GM23248 (cell line): ENCODE results near the gene MAP3K5. TPM values are rescaled to one million over a fixed set of nuclear protein-coding genes. Genes with fewer than 3 reads are reported as not detected.

Experiments
- DNase-seq: peaks from one replicate; pipeline ENCODE4 v3.0.0-alpha.2; 2015
- H2AFZ ChIP-seq: fragments of 200-600 bp; sonication (generic); 2 replicates; pipeline ENCODE4 v1.6.1; 2016; ENCODE audit warnings: antibody characterized with exemption
- H3F3A ChIP-seq: fragments of 200-600 bp; sonication (generic); 2 replicates; pipeline ENCODE4 v1.6.1; 2016; ENCODE audit warnings: mild to moderate bottlenecking, antibody characterized with exemption, mixed run types; ENCODE audit not compliant: insufficient read depth
- H3K27ac ChIP-seq: fragments of 200-600 bp; sonication (generic); 2 replicates; pipeline ENCODE4 v1.5.1; 2016; ENCODE audit warnings: mild to moderate bottlenecking
- H3K27me3 ChIP-seq: fragments of 200-600 bp; sonication (generic); replicated peaks from 2 replicates; pipeline ENCODE4 v1.6.1; 2016; ENCODE audit warnings: mild to moderate bottlenecking; ENCODE audit not compliant: insufficient read depth
- H3K36me3 ChIP-seq: fragments of 200-600 bp; sonication (generic); 2 replicates; pipeline ENCODE4 v1.6.1; 2016; ENCODE audit warnings: low read depth, mild to moderate bottlenecking
- H3K4me1 ChIP-seq: fragments of 200-600 bp; sonication (generic); 2 replicates; pipeline ENCODE4 v1.6.1; 2016; ENCODE audit warnings: mild to moderate bottlenecking; ENCODE audit not compliant: insufficient read depth
- H3K4me2 ChIP-seq: fragments of 200-600 bp; sonication (generic); one replicate; pipeline ENCODE4 v1.6.1; 2016; ENCODE audit warnings: mild to moderate bottlenecking; ENCODE audit not compliant: unreplicated experiment
- H3K4me3 ChIP-seq: fragments of 200-600 bp; sonication (generic); 2 replicates; pipeline ENCODE4 v1.5.1; 2016; ENCODE audit warnings: mild to moderate bottlenecking
- H3K79me2 ChIP-seq: fragments of 200-600 bp; sonication (generic); 2 replicates; pipeline ENCODE4 v1.6.1; 2016; ENCODE audit warnings: mild to moderate bottlenecking; ENCODE audit not compliant: insufficient read depth
- H3K9ac ChIP-seq: fragments of 200-600 bp; sonication (generic); 2 replicates; pipeline ENCODE4 v1.6.1; 2016; ENCODE audit warnings: mild to moderate bottlenecking
- H3K9me2 ChIP-seq: fragments of 200-600 bp; sonication (generic); 2 replicates; pipeline ENCODE4 v1.6.1; 2016; ENCODE audit warnings: mixed run types, mild to moderate bottlenecking, moderate library complexity; ENCODE audit not compliant: insufficient read depth
- H3K9me3 ChIP-seq: fragments of 200-600 bp; sonication (generic); one replicate; pipeline ENCODE4 v1.6.1; 2017; ENCODE audit warnings: low read depth
- H4K20me1 ChIP-seq: fragments of 200-600 bp; sonication (generic); 2 replicates; pipeline ENCODE4 v1.6.0; 2016; ENCODE audit not compliant: insufficient read depth
- EZH2 ChIP-seq: fragments of 200-600 bp; sonication (generic); IDR thresholded peaks from 2 replicates; pipeline ENCODE4 v1.6.1; 2018; ENCODE audit warnings: antibody characterized with exemption, mild to moderate bottlenecking; ENCODE audit not compliant: insufficient read depth, poor library complexity, severe bottlenecking
- EZH2phosphoT487 ChIP-seq: fragments of 200-600 bp; sonication (generic); IDR thresholded peaks from 2 replicates; pipeline ENCODE4 v1.6.1; 2018; ENCODE audit warnings: antibody characterized with exemption, moderate library complexity, mild to moderate bottlenecking, low read depth; ENCODE audit not compliant: insufficient read depth
- WGBS, 2 experiments: methylation state at CpG; one replicate each; pipeline ENCODE4 v1.1.6; 2015 to 2017; ENCODE audit warnings: low lambda C conversion rate in 2 of 2, low coverage in 1 of 2; ENCODE audit errors: missing lambda C conversion rate in 2 of 2; 5-methylcytosine and 5-hydroxymethylcytosine counted together
- in situ Hi-C: fragments of 300-500 bp; cut with MboI; formaldehyde crosslinking; loops from 2 replicates; pipeline ENCODE4 v1.15.0; 2020
- polyA plus RNA-seq: library from polyadenylated mRNA; unstranded; fragments of >200 nt; fragmentation: Nextera tagmentation; extraction: Ambion mirVana; gene quantifications from 2 replicates; pipeline ENCODE4 v1.2.1, GENCODE V29; 2016
- total RNA-seq: library from RNA; depleted of rRNA; stranded (reverse); fragments of >200 nt; shearing (Covaris generic); gene quantifications from 2 replicates; pipeline ENCODE4 v1.2.3, GENCODE V29; 2014

Gene MAP3K5
- total and polyA plus RNA-seq, 2 experiments from 2014 or later: 1.4 to 4.1 TPM

GRCh38 chr6:136774228-136775041 is 17.8 kb downstream of the MAP3K5 start:
- Histone ChIP-seq H3K9me2 (no peaks in the 10 kb centered on the region), H2AFZ (no peak overlapping the region), H3K27me3 (no peaks in the 10 kb centered on the region), H3K4me2 (peak overlapping the region; percentile 43), H3F3A (peaks cover 9% of the 10 kb centered on the region), H3K9ac (no peak overlapping the region), H3K79me2 (0 out of 2 replicates have a peak, but pooled peaks cover 5% of the 10 kb centered on the region), H3K4me1 (peaks cover 10% of the 10 kb centered on the region), H3K4me3 (no peak overlapping the region), H3K36me3 (no peaks in the 10 kb centered on the region), H4K20me1 (no peaks in the 10 kb centered on the region), H3K9me3 (no peaks in the 10 kb centered on the region), H3K27ac (0 out of 2 replicates have a peak overlapping the region, but pooled peaks have one; percentile 13)
- no peak for TF ChIP-seq EZH2phosphoT487
- no peak for TF ChIP-seq EZH2
- in situ Hi-C loops: no loop called here
- DNase-seq: peak; percentile 79
- 74 to 78% methylated on average over 6 of the region's 6 CpGs for WGBS, 2 experiments

- in situ Hi-C loops: no loop called here
- Histone ChIP-seq H3K4me1 (peaks cover 10% of the 10 kb centered on the region), H3K36me3 (no peaks in the 10 kb centered on the region), H3K27me3 (no peaks in the 10 kb centered on the region), H3K9me2 (no peaks in the 10 kb centered on the region), H3K9me3 (no peaks in the 10 kb centered on the region), H3K9ac (no peak overlapping the region), H3K27ac (no peak overlapping the region), H4K20me1 (no peaks in the 10 kb centered on the region), H2AFZ (no peak overlapping the region), H3K79me2 (0 out of 2 replicates have a peak, but pooled peaks cover 5% of the 10 kb centered on the region), H3K4me2 (no peak overlapping the region), H3K4me3 (no peak overlapping the region), H3F3A (peaks cover 9% of the 10 kb centered on the region)
- no peak for TF ChIP-seq EZH2phosphoT487
- TF ChIP-seq EZH2: no peak
- 99% methylated on average over 4 of the region's 4 CpGs for WGBS, 2 experiments
- DNase-seq: no peak
Observed at GRCh38 chr6:136773473-136773796, 18.8 kb downstream of the MAP3K5 start.

DNA sequence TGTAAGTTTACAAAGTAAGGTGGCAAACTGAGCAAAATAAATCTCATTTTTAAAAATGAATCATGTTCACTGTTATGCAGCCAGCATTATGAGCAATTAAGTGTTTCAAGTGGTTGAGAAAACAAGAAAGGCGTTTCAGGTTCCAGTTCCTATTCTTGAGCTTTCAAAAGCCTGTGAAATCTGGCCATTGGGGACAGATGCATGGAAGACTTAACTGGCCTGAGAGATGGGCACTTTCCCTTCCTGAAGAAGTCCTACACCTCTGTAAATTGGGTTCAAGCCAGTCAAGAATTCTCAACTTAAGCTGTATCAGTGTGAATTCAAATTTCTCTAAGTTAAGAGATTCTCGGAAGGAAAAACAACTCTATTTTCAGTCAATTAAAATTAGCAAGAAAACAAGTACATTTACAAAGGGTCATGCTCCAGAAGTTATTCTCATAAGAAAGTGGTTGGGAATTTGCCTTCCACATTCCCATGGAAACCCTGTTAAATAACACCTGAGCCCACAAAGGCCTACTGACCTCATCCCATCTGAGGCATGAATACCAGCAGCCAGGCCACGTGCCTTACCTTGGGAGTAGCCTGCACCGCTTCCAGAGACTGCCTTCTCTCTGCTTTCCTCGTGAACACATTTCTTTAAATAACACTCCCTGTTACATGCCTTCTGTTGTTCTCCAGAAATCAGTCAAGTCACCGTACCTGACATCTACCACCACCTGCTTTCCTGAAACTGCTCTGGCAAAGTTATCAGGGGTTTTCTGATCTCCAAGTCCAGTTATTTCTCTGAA is 19.4 kb downstream of the MAP3K5 start:
- H4K20me1 ChIP-seq: no peaks in the 10 kb centered on the region
- H2AFZ ChIP-seq: no peak overlapping the region
- no peaks in the 10 kb centered on the region for H3K9me2 ChIP-seq
- no peak overlapping the region for H3K4me2 ChIP-seq
- in situ Hi-C loops: no loop called here
- H3K79me2 ChIP-seq: 0 out of 2 replicates have a peak, but pooled peaks cover 5% of the 10 kb centered on the region
- no peak overlapping the region for H3K4me3 ChIP-seq
- no peaks in the 10 kb centered on the region for H3K27me3 ChIP-seq
- no peak overlapping the region for H3K9ac ChIP-seq
- no peak for DNase-seq
- H3K36me3 ChIP-seq: no peaks in the 10 kb centered on the region
- H3K27ac ChIP-seq: no peak overlapping the region
- peaks cover 9% of the 10 kb centered on the region for H3F3A ChIP-seq
- 93 to 94% methylated on average over 6 of the region's 6 CpGs for WGBS, 2 experiments
- no peaks in the 10 kb centered on the region for H3K9me3 ChIP-seq
- peaks cover 10% of the 10 kb centered on the region for H3K4me1 ChIP-seq
- no peak for TF ChIP-seq EZH2phosphoT487
- TF ChIP-seq EZH2: no peak

DNA sequence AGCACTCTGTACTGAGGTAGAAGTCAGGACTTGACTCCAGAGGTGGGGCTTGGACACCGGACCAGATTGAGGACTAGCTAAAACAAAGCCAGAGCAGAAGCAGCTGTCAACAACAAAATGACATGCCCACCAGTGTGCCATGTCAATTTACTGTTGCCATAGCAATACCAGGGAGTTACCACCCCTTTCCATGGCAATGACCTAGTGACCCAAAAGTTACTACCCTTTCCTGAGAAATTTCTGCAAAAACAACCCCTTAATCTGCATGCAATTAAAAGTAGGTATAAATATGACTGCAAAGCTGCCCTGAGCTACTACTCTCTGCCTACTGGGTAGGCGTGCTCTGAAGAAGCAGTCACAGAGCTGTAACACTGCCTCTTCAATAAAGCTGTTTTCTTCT is 21.0 kb downstream of the MAP3K5 start:
- 69 to 78% methylated on average over 2 of the region's 2 CpGs for WGBS, 2 experiments
- H3K79me2 ChIP-seq: no peaks in the 10 kb centered on the region
- no peak overlapping the region for H3K4me2 ChIP-seq
- H3K36me3 ChIP-seq: no peaks in the 10 kb centered on the region
- H3K4me3 ChIP-seq: no peak overlapping the region
- in situ Hi-C loops: no loop called here
- TF ChIP-seq EZH2: no peak
- no peak for TF ChIP-seq EZH2phosphoT487
- no peaks in the 10 kb centered on the region for H4K20me1 ChIP-seq
- H3K9me3 ChIP-seq: no peaks in the 10 kb centered on the region
- H3K9ac ChIP-seq: no peak overlapping the region
- H3F3A ChIP-seq: peaks cover 9% of the 10 kb centered on the region
- H3K9me2 ChIP-seq: no peaks in the 10 kb centered on the region
- H3K4me1 ChIP-seq: peaks cover 10% of the 10 kb centered on the region
- no peak overlapping the region for H3K27ac ChIP-seq
- H3K27me3 ChIP-seq: no peaks in the 10 kb centered on the region
- no peak for DNase-seq
- H2AFZ ChIP-seq: no peak overlapping the region
